Trophoblast cell (in vitro differentiated cells and primary cell): ENCODE measurements around the gene MPP2.

Source experiments
- DNase-seq, 2 donors: peaks; one replicate each; pipeline ENCODE4 v3.0.0-alpha.2; 2016
- H2AFZ ChIP-seq: 2 replicates; pipeline ENCODE4 v1.6.1; 2013; ENCODE audit warnings: low read length, moderate library complexity, mild to moderate bottlenecking; ENCODE audit not compliant: insufficient read depth, poor library complexity
- H2AK5ac ChIP-seq: 2 replicates; pipeline ENCODE4 v1.6.1; 2013; ENCODE audit warnings: mild to moderate bottlenecking, low read length
- H2BK120ac ChIP-seq: 2 replicates; pipeline ENCODE4 v1.6.1; 2013; ENCODE audit warnings: low read length, mild to moderate bottlenecking, moderate library complexity; ENCODE audit not compliant: insufficient read depth, poor library complexity
- H2BK12ac ChIP-seq: 2 replicates; pipeline ENCODE4 v1.6.1; 2013; ENCODE audit warnings: mild to moderate bottlenecking, low read length, moderate library complexity
- H2BK5ac ChIP-seq: 2 replicates; pipeline ENCODE4 v1.6.1; 2013; ENCODE audit warnings: low read length, low read depth, moderate library complexity, mild to moderate bottlenecking; ENCODE audit not compliant: poor library complexity
- H3K14ac ChIP-seq: 2 replicates; pipeline ENCODE4 v1.6.1; 2013; ENCODE audit warnings: mild to moderate bottlenecking, low read length
- H3K18ac ChIP-seq: 2 replicates; pipeline ENCODE4 v1.6.1; 2013; ENCODE audit warnings: mild to moderate bottlenecking, low read length
- H3K23ac ChIP-seq: 2 replicates; pipeline ENCODE4 v1.6.1; 2013; ENCODE audit warnings: low read length
- H3K27ac ChIP-seq: 2 replicates; pipeline ENCODE4 v1.5.1; 2013; ENCODE audit warnings: low read depth, mild to moderate bottlenecking, inconsistent platforms, low read length, moderate library complexity
- H3K27me3 ChIP-seq: 2 replicates; pipeline ENCODE4 v1.6.1; 2013; ENCODE audit warnings: inconsistent platforms, mild to moderate bottlenecking, low read length, moderate library complexity; ENCODE audit not compliant: insufficient read depth
- H3K36me3 ChIP-seq, 2 experiments: 1 replicate in 1 of 2; 2 replicates in 1 of 2; pipeline ENCODE4 v1.6.1; 2013; ENCODE audit warnings: low read length in 2 of 2, mild to moderate bottlenecking in 2 of 2, moderate library complexity in 1 of 2; ENCODE audit not compliant: insufficient read depth in 2 of 2, control insufficient read depth in 1 of 2
- H3K4ac ChIP-seq: 2 replicates; pipeline ENCODE4 v1.6.1; 2013; ENCODE audit warnings: low read depth, mild to moderate bottlenecking, low read length, moderate library complexity
- H3K4me1 ChIP-seq, 2 experiments: 1 replicate in 1 of 2; 2 replicates in 1 of 2; pipeline ENCODE4 v1.6.1; 2013; ENCODE audit warnings: low read length in 2 of 2, mild to moderate bottlenecking in 2 of 2, moderate library complexity in 1 of 2; ENCODE audit not compliant: insufficient read depth in 2 of 2, control insufficient read depth in 1 of 2
- H3K4me2 ChIP-seq: 2 replicates; pipeline ENCODE4 v1.6.1; 2013; ENCODE audit warnings: inconsistent platforms, mild to moderate bottlenecking, low read length, moderate library complexity
- H3K4me3 ChIP-seq: 2 replicates; pipeline ENCODE4 v1.5.1; 2013; ENCODE audit warnings: mild to moderate bottlenecking, low read depth, low read length, inconsistent platforms
- H3K79me1 ChIP-seq: one replicate; pipeline ENCODE4 v1.6.1; 2013; ENCODE audit warnings: low read length
- H3K79me2 ChIP-seq: 2 replicates; pipeline ENCODE4 v1.6.1; 2013; ENCODE audit warnings: low read length, mild to moderate bottlenecking; ENCODE audit not compliant: control insufficient read depth, insufficient read depth, poor library complexity
- H3K9ac ChIP-seq: 2 replicates; pipeline ENCODE4 v1.6.1; 2013; ENCODE audit warnings: mild to moderate bottlenecking, low read length
- H3K9me3 ChIP-seq: 2 replicates; pipeline ENCODE4 v1.6.1; 2013; ENCODE audit warnings: low read depth, mild to moderate bottlenecking, control low read depth, inconsistent platforms, low read length; ENCODE audit not compliant: insufficient read depth
- H4K12ac ChIP-seq: 2 replicates; pipeline ENCODE4 v1.6.1; 2013; ENCODE audit warnings: low read depth, mild to moderate bottlenecking, low read length, moderate library complexity
- H4K8ac ChIP-seq: 2 replicates; pipeline ENCODE4 v1.6.1; 2013; ENCODE audit warnings: low read depth, mild to moderate bottlenecking, low read length, moderate library complexity
- H4K91ac ChIP-seq: one replicate; pipeline ENCODE4 v1.6.1; 2013; ENCODE audit warnings: low read depth, mild to moderate bottlenecking, low read length, moderate library complexity
- WGBS: extraction: QIAGEN DNeasy Blood & Tissue Kit; methylation state at CpG from one replicate; pipeline ENCODE4 v1.1.7; 2013; ENCODE audit warnings: missing lambda C conversion rate; ENCODE audit not compliant: insufficient read length, insufficient coverage; ENCODE audit errors: extremely low coverage; 5-methylcytosine and 5-hydroxymethylcytosine counted together

The MPP2 gene

DNA sequence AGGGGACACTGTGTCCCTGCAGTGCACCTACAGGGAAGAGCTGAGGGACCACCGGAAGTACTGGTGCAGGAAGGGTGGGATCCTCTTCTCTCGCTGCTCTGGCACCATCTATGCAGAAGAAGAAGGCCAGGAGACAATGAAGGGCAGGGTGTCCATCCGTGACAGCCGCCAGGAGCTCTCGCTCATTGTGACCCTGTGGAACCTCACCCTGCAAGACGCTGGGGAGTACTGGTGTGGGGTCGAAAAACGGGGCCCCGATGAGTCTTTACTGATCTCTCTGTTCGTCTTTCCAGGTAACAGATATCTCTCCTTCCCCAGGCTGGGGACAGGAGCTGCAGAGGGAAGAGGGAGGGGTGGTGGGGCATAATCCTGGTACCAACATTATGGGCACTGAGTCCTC, 58.7 kb downstream of the MPP2 start:
- no peak overlapping the region for H3K18ac ChIP-seq
- no peaks in the 10 kb centered on the region for H3K4me1 ChIP-seq

DNA sequence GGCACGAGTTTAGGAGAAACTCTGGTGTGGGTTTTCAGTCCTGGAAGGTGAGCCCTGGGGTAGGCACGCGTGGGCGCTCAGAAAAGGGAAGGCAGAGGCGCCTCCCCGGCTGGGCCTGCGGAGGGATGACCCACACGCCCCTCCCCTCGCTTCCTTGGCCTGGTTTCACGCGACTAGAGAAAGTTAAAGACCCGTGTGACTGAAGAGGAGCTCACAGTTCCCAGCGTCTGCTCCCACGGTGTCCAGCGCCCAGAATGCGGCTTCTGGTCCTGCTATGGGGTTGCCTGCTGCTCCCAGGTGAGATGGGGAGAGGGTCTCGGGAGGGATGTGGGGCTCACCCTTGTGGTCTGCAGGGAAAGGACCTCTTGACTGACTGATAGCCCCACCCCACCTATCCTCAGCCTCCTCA, 60.4 kb downstream of the MPP2 start, which contains the start of gene CD300LG:
CD300LG (plus strand) TSS at position 214 of the 409 bp plus-strand sequence; CDS start at position 255, 41 bp downstream.
- H3K79me1 ChIP-seq, result no peaks in the 10 kb centered on the region
- peak within 1 kb of the TSS; percentile 52 for H2AFZ ChIP-seq
- no peak within 1 kb of the TSS for H3K18ac ChIP-seq
- no peak within 1 kb of the TSS for H3K4me2 ChIP-seq
- no peak within 1 kb of the TSS for H3K14ac ChIP-seq
- no peak for DNase-seq
- no peak within 1 kb of the TSS for H3K27ac ChIP-seq
- peak within 1 kb of the TSS; percentile 17 for H2BK12ac ChIP-seq
- H3K4ac ChIP-seq, result no peak within 1 kb of the TSS
- no peak within 1 kb of the TSS for H2AK5ac ChIP-seq
- no peaks in the 10 kb centered on the region for H3K36me3 ChIP-seq
- H3K23ac ChIP-seq, result no peak within 1 kb of the TSS
- no peak within 1 kb of the TSS for H4K91ac ChIP-seq
- H3K79me2 ChIP-seq, result no peaks in the 10 kb centered on the region
- no peaks in the 10 kb centered on the region for H3K27me3 ChIP-seq
- H3K9ac ChIP-seq, result no peak within 1 kb of the TSS
- H4K8ac ChIP-seq, result no peak within 1 kb of the TSS
- no peak within 1 kb of the TSS for H2BK5ac ChIP-seq
- H4K12ac ChIP-seq, result no peak within 1 kb of the TSS
- H3K9me3 ChIP-seq, result no peaks in the 10 kb centered on the region
- no CpG with 5 or more reads among the region's 17 CpGs for WGBS
- H3K4me3 ChIP-seq, result no peak within 1 kb of the TSS
- no peak within 1 kb of the TSS for H2BK120ac ChIP-seq
- H3K4me1 ChIP-seq, result no peaks in the 10 kb centered on the region

More for the DNA sequence above, 58.7 kb downstream of the MPP2 start:
- no peaks in the 10 kb centered on the region for H3K79me2 ChIP-seq
- H2BK120ac ChIP-seq, result no peak overlapping the region
- H3K9ac ChIP-seq, result no peak overlapping the region
- no peak overlapping the region for H3K4me2 ChIP-seq
- H2AFZ ChIP-seq, result no peak overlapping the region
- H3K79me1 ChIP-seq, result no peaks in the 10 kb centered on the region
- H2AK5ac ChIP-seq, result no peak overlapping the region
- H3K4me3 ChIP-seq, result no peak overlapping the region
- H3K27ac ChIP-seq, result no peak overlapping the region
- no peak overlapping the region for H2BK12ac ChIP-seq
- H4K12ac ChIP-seq, result no peak overlapping the region
- no CpG with 5 or more reads among the region's 10 CpGs for WGBS
- no peak overlapping the region for H4K91ac ChIP-seq
- no peak overlapping the region for H3K14ac ChIP-seq
- no peak for DNase-seq
- H3K9me3 ChIP-seq, result no peaks in the 10 kb centered on the region
- no peak overlapping the region for H4K8ac ChIP-seq
- no peaks in the 10 kb centered on the region for H3K27me3 ChIP-seq
- H3K36me3 ChIP-seq, result no peaks in the 10 kb centered on the region
- no peak overlapping the region for H2BK5ac ChIP-seq
- H3K4ac ChIP-seq, result no peak overlapping the region
- H3K23ac ChIP-seq, result no peak overlapping the region

DNA sequence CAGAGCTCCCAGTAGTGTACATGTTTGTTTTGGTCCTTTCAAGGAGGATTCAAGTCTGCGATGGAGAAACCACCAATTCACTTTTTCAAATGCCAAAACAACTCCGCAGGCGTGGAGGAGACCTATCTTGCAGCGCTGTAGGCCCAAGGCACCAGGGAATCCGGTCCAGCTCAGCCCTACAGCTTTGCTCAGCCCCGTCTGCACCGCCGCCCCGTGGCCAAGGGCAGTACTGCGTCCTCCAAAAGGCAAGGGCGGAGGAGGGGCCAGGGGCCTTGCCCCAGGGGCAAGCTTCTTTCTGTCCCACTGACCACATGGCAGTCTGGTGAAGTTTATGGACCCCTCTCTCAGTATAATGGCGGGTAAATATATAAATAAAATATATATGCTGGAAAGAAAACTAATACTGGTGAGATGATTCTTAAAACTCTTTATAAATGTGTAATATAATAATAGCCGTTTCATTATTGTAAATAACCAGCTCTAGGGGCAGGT, 61.1 kb downstream of the MPP2 start:
- Histone ChIP-seq H4K12ac (no peak overlapping the region), H3K9ac (no peak overlapping the region)

DNA sequence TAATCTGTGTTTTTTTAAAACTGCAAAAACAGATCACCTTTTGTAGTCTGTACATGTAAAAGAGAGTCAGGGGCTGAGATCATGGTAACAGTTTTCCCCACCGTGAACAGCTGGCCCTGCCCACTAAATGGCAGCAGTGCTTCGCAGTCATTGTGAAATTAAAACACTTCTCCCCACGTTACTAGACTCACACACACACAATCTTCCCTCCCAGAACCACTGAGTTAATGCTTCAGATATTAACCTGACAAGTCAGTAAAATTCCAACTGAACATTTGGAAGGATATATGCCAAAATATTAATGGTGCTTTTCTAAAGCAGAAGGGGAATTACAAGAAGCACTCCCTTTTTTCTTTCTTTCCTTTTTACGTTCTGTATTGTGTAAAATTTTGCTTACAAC, 61.6 kb downstream of the MPP2 start:
- Histone ChIP-seq H3K9me3 (no peaks in the 10 kb centered on the region), H3K27ac (no peak overlapping the region), H2AK5ac (no peak overlapping the region), H3K18ac (no peak overlapping the region), H3K79me2 (no peaks in the 10 kb centered on the region), H3K27me3 (no peaks in the 10 kb centered on the region), H4K91ac (no peak overlapping the region), H3K4ac (no peak overlapping the region), H3K23ac (no peak overlapping the region), H4K12ac (no peak overlapping the region), H2BK5ac (no peak overlapping the region), H3K9ac (no peak overlapping the region), H3K36me3 (no peaks in the 10 kb centered on the region), H2BK12ac (no peak overlapping the region), H3K4me1 (no peaks in the 10 kb centered on the region), H3K4me3 (no peak overlapping the region), H3K79me1 (no peaks in the 10 kb centered on the region), H2AFZ (no peak overlapping the region), H2BK120ac (no peak overlapping the region), H3K14ac (no peak overlapping the region), H3K4me2 (no peak overlapping the region), H4K8ac (no peak overlapping the region)
- DNase-seq, result no peak
- WGBS, result no CpG with 5 or more reads among the region's 4 CpGs

More for the DNA sequence above, 61.1 kb downstream of the MPP2 start:
- Histone ChIP-seq H4K8ac (no peak overlapping the region), H3K18ac (no peak overlapping the region), H2BK120ac (no peak overlapping the region), H3K27ac (no peak overlapping the region), H2AK5ac (no peak overlapping the region), H3K9me3 (no peaks in the 10 kb centered on the region), H3K4me2 (no peak overlapping the region), H3K4me3 (no peak overlapping the region), H3K79me1 (no peaks in the 10 kb centered on the region), H2AFZ (no peak overlapping the region), H2BK5ac (no peak overlapping the region), H2BK12ac (no peak overlapping the region), H3K27me3 (no peaks in the 10 kb centered on the region), H3K36me3 (no peaks in the 10 kb centered on the region), H3K4ac (no peak overlapping the region), H4K91ac (no peak overlapping the region), H3K23ac (no peak overlapping the region), H3K14ac (no peak overlapping the region), H3K4me1 (no peaks in the 10 kb centered on the region), H3K79me2 (no peaks in the 10 kb centered on the region)
- DNase-seq, result peak; percentile 67 to 91
- WGBS, result no CpG with 5 or more reads among the region's 13 CpGs
